ENCODE results near the gene RPL22.

The RPL22 gene

GRCh38 chr1:6207075-6207885 lies 7.9 kb upstream of the RPL22 start:
- H3K4me3 ChIP-seq (ENCODE audit: low read depth, low read length): no peak overlapping the region
- no peak for DNase-seq (ENCODE audit: low read depth)

- peak overlapping the region; percentile 48 for H3K4me3 ChIP-seq (ENCODE audit: low read depth, low read length)
- DNase-seq (ENCODE audit: low read depth): no peak
Measured at GRCh38 chr1:6206520-6206855, 7.1 kb upstream of the RPL22 start.

GRCh38 chr1:6205849-6206519 lies 6.6 kb upstream of the RPL22 start, which contains the start of gene RNF207:
RNF207 (plus strand) TSS chr1:6206119; CDS start chr1:6206536, 417 bp downstream.
- no peak for DNase-seq (ENCODE audit: low read depth)
- H3K4me3 ChIP-seq (ENCODE audit: low read depth, low read length): peak within 1 kb of the TSS; percentile 48

- DNase-seq (ENCODE audit: low read depth): no peak
- H3K4me3 ChIP-seq (ENCODE audit: low read depth, low read length): no peak overlapping the region
Measured at GRCh38 chr1:6202256-6202655, 2.9 kb upstream of the RPL22 start.

- H3K4me3 ChIP-seq (ENCODE audit: low read depth, low read length): peak overlapping the region; percentile 99
- DNase-seq (ENCODE audit: low read depth): no peak
Measured at GRCh38 chr1:6200188-6200809, 904 bp upstream of the RPL22 start.

- no peak for DNase-seq (ENCODE audit: low read depth)
- H3K4me3 ChIP-seq (ENCODE audit: low read depth, low read length): peak overlapping the region; percentile 99
Measured at GRCh38 chr1:6198646-6199297, 623 bp downstream of the RPL22 start.

GRCh38 chr1:6197746-6198427 lies 1.5 kb downstream of the RPL22 start:
- peak overlapping the region; percentile 99 for H3K4me3 ChIP-seq (ENCODE audit: low read depth, low read length)
- no peak for DNase-seq (ENCODE audit: low read depth)

GRCh38 chr1:6191968-6192367 lies 7.4 kb downstream of the RPL22 start:
- DNase-seq (ENCODE audit: low read depth): no peak
- no peak overlapping the region for H3K4me3 ChIP-seq (ENCODE audit: low read depth, low read length)

GRCh38 chr1:6188466-6188865 lies 10.9 kb downstream of the RPL22 start:
- no peak for DNase-seq (ENCODE audit: low read depth)
- H3K4me3 ChIP-seq (ENCODE audit: low read depth, low read length): no peak overlapping the region

- H3K4me3 ChIP-seq (ENCODE audit: low read depth, low read length): no peak overlapping the region
- DNase-seq (ENCODE audit: low read depth): no peak
Measured at GRCh38 chr1:6185635-6186382, 13.6 kb downstream of the RPL22 start.

- no peak overlapping the region for H3K4me3 ChIP-seq (ENCODE audit: low read depth, low read length)
- DNase-seq (ENCODE audit: low read depth): peak; percentile 26
Measured at GRCh38 chr1:6185151-6185550, 14.2 kb downstream of the RPL22 start.

- no peak overlapping the region for H3K4me3 ChIP-seq (ENCODE audit: low read depth, low read length)
- DNase-seq (ENCODE audit: low read depth): no peak
Measured at GRCh38 chr1:6184083-6184783, 15.2 kb downstream of the RPL22 start.

GRCh38 chr1:6183520-6183989 lies 15.8 kb downstream of the RPL22 start:
- no peak for DNase-seq (ENCODE audit: low read depth)
- no peak overlapping the region for H3K4me3 ChIP-seq (ENCODE audit: low read depth, low read length)

GRCh38 chr1:6181347-6181770 lies 18.0 kb downstream of the RPL22 start:
- no peak overlapping the region for H3K4me3 ChIP-seq (ENCODE audit: low read depth, low read length)
- no peak for DNase-seq (ENCODE audit: low read depth)

- no peak overlapping the region for H3K4me3 ChIP-seq (ENCODE audit: low read depth, low read length)
Measured at GRCh38 chr1:6180707-6181311, 18.6 kb downstream of the RPL22 start.

GRCh38 chr1:6180268-6180706 lies 19.1 kb downstream of the RPL22 start, which contains the start of gene CHD5:
CHD5 (minus strand) TSS chr1:6180321; CDS start chr1:6180023, 298 bp downstream.
- peak within 1 kb of the TSS; percentile 18 for H3K4me3 ChIP-seq (ENCODE audit: low read depth, low read length)
- DNase-seq (ENCODE audit: low read depth): no peak

More at GRCh38 chr1:6180707-6181311, 18.6 kb downstream of the RPL22 start:
- no peak for DNase-seq (ENCODE audit: low read depth)

GRCh38 chr1:6179564-6180175 lies 19.7 kb downstream of the RPL22 start:
- H3K4me3 ChIP-seq (ENCODE audit: low read depth, low read length): peak overlapping the region; percentile 18
- no peak for DNase-seq (ENCODE audit: low read depth)
